Head of caudate nucleus (tissue), 42 donors: ENCODE results near the gene CTNND1.
"Not testable (repeated sequence)": the region's sequence is repeated elsewhere in the genome, so short reads cannot be mapped to it uniquely, and the experiment has no call there.

ENCODE experiments used
- DNase-seq, 42 donors: peaks; one replicate each; pipeline versions ENCODE4 v3.0.0 to v3.0.0-alpha.2; 2020 to 2021; ENCODE audit warnings: mixed read lengths in 7 of 42
- intact Hi-C: fragments of 100-400 bp; cut with DNase I; formaldehyde crosslinking; loops from one replicate; pipeline ENCODE4 v1.15.0; 2022

CTNND1 gene

DNA sequence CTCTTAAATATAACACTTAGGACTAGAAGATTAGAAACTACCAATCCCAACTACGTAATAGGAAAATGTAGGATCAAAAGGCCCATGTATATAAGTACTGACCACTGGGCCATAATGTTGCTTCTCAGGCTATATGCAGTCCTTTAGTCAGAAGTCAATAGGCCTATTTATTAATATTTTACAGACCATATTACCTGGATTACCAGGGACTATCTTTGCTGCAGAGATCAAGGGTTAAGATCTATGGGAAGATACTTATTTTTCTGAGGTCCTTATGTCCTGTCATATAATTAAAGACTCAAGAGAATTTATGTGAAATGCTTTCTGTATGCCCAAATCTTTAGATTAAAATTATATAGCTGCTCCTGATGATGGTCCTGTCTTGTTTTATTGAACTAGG, 57.2 kb downstream of the CTNND1 start:
- intact Hi-C loops = no loop called here
- no peak for DNase-seq

DNA sequence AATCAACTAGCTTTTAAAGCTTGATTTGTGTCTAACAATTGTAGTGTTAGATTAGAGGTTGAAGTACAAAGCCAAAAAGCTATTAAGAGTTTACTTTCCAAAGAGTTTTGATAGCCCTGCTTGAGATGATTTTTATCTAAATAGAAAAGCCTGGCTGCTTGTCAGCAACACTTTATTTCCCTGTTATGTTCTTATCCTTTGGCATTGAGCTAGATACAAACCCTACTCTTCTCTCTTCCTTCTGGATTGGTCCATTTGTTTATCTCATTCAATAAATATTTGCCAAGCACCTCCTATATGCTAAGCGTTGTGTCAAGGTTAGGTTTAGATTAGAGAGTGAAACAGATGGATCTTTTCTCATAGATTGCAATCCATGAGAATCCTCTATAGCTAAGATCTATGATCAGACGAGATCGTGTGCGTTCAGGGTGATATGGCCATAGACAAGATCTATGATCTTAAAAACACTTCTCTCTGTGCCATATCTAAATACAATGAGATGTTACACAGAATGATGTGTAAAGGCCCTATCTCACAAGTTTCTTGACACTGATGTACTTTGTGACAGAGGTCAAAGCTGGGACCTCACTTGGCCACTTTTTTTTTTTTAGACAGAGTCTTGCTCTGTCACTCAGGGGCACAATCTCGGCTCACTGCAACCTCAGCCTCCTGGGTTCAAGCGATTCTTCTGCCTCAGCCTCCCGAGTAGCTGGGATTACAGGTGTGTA, 57.8 kb downstream of the CTNND1 start:
- no peak for DNase-seq
- intact Hi-C loops = no loop called here

DNA sequence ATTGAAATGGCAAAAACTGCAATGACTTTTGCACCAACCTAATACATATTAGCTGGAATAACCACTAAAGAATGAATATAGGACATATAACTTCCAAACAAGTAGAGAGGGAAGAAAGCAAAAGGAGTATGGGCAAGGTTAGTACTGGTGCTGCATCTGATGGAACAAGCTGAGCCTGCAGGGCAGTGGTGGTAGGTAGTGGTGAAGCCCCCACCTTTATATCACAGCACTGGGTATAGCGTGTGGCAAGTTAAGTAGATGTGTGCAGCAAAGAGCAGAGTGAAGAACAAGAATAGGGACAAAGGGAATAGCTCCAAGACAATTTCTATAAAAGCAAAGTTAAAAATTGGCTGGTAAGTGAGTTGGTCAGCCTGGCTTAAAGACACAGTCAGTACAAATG, 62.3 kb downstream of the CTNND1 start:
- no peak for DNase-seq
- intact Hi-C loops = no loop called here

DNA sequence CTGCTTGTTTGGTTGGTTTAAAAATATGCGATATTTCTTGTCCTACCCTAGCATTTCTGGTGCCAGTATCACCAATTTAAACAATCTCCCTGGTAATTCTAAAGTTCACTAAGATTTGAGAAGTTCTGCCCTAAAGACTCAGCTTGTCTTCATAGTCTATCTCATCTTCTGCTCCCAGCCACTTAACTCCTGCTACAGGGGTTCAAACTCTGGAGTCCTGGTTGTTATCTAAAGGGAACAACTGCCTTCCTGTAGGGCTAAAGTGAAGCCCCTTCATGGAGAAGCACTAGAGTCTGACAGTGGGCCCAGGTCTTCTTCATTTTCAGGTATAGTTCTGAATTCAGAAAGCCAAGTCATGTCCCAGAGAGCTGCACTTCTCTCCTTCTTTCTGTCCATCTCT, 73.2 kb downstream of the CTNND1 start:
- DNase-seq = no peak
- intact Hi-C loops = no loop called here

DNA sequence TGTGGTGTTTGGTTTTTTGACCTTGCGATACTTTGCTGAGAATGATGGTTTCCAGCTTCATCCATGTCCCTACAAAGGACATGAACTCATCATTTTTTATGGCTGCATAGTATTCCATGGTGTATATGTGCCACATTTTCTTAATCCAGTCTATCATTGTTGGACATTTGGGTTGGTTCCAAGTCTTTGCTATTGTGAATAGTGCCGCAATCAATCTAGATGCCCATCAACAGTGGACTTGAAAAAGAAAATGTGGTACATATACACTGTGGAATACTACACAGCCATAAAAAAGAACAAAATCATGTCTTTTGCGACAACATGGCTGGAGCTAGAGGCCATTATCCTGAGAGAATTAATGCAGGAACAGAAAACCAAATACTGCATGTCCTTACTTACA, 77.0 kb downstream of the CTNND1 start:
- intact Hi-C loops, DNase-seq: not testable (repeated sequence)

DNA sequence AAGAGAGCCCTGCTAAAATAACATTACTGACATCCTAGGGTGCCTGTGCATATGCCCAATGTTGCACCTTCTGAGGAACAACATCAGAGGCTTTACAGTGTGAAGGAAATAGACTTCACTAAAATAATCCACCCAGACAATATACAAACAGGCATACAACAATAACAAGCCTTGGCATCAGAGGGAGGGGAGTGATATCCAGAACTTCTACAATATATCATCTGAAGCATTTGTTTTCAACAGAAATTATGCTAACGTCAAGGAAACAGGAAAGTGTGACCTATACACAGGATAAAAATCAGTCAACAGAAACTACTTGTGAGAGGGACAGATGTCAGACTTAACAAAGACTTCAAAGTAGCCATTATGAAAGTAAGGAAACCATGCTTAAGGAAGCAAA, 81.3 kb downstream of the CTNND1 start:
- intact Hi-C loops = no loop called here
- DNase-seq = no peak

DNA sequence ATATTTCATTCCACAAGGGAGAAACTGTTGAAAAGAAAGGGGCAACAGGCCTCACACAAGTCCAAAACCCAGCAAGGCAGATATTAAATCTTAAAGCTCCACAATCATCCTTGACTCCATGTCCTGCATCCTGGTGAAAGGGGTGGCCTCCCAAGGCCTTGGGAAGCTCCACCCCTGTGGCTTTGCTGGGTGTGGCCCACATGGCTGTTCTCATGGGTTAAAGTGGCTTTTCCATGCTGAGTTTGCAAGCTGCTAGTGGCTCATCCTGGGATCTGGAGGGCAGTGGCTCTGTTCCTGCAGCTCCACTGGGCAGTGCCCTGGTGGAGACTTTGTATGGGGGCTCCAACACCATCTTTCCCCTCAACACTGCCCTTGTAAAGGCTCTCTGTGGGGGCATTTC, 106.4 kb downstream of the CTNND1 start:
- no peak for DNase-seq
- intact Hi-C loops = no loop called here

DNA sequence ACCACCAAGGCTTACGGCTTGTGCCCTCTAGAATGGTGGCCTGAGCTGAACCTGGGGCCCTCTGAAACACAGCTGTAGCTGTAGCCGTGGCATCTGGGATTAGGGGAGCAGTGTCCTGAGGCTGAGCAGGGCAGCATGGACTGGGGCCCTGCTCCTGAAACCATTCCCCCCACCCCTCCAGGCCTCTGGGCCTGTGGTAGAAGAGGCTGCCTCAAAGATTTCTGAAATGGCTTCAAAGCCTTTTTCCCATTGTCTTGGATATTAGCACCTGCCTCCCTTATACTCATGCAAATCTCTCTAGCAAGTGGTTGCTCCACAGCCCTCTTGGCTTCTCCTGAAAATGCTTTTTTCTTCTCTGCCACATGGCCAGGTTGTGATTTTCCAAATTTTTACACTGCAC, 106.9 kb downstream of the CTNND1 start:
- intact Hi-C loops = no loop called here
- DNase-seq = no peak
